Measurements from ENCODE around the gene ATP6V0E1.
"Not testable (repeated sequence)": the region's sequence is repeated elsewhere in the genome, so short reads cannot be mapped to it uniquely, and the experiment has no call there.

The ATP6V0E1 gene

GRCh38 chr5:173056783-173057061 is 73.2 kb downstream of the ATP6V0E1 start:
- DNase-seq (ENCODE audit: extremely low read depth, low read depth): no peak
- TF ChIP-seq CTCF (IDR thresholded peaks at IDR 0.05; ENCODE audit: low read depth, low read length): no peak

GRCh38 chr5:173057062-173057924 is 73.7 kb downstream of the ATP6V0E1 start:
- DNase-seq (ENCODE audit: extremely low read depth, low read depth): peak; percentile 96
- TF ChIP-seq CTCF (IDR thresholded peaks at IDR 0.05; ENCODE audit: low read depth, low read length): peak; percentile 25

GRCh38 chr5:173062141-173062540 is 78.6 kb downstream of the ATP6V0E1 start:
- TF ChIP-seq CTCF (IDR thresholded peaks at IDR 0.05; ENCODE audit: low read depth, low read length): no peak
- DNase-seq (ENCODE audit: extremely low read depth, low read depth): no peak

GRCh38 chr5:173065155-173065554 is 81.6 kb downstream of the ATP6V0E1 start:
- TF ChIP-seq CTCF (IDR thresholded peaks at IDR 0.05; ENCODE audit: low read depth, low read length): no peak

GRCh38 chr5:173069671-173070070 is 86.1 kb downstream of the ATP6V0E1 start:
- no peak for DNase-seq (ENCODE audit: extremely low read depth, low read depth)
- no peak for TF ChIP-seq CTCF (IDR thresholded peaks at IDR 0.05; ENCODE audit: low read depth, low read length)

More at GRCh38 chr5:173065155-173065554, 81.6 kb downstream of the ATP6V0E1 start:
- DNase-seq (ENCODE audit: extremely low read depth, low read depth): no peak

- no peak for DNase-seq (ENCODE audit: extremely low read depth, low read depth)
- no peak for TF ChIP-seq CTCF (IDR thresholded peaks at IDR 0.05; ENCODE audit: low read depth, low read length)
These were observed 91.7 kb downstream of the ATP6V0E1 start for GRCh38 chr5:173075137-173075843.

- TF ChIP-seq CTCF (IDR thresholded peaks at IDR 0.05; ENCODE audit: low read depth, low read length): no peak
- no peak for DNase-seq (ENCODE audit: extremely low read depth, low read depth)
These were observed 92.4 kb downstream of the ATP6V0E1 start for GRCh38 chr5:173075970-173076369.

- not testable (repeated sequence) for DNase-seq (ENCODE audit: extremely low read depth, low read depth)
These were observed 92.9 kb downstream of the ATP6V0E1 start for GRCh38 chr5:173076471-173076870.
